GM19467 (cell line): ENCODE measurements around the gene CRYAB.
A peak's percentile ranks its signal among the peaks of the same experiment; 100 is the strongest.

ENCODE experiments used
- ATAC-seq: cut with Tn5 transposase; IDR thresholded peaks from one replicate; pipeline ENCODE4 v1.9.1; 2021; ENCODE audit warnings: mild to moderate bottlenecking, moderate library complexity; ENCODE audit not compliant: unreplicated experiment

Gene CRYAB, protein sequence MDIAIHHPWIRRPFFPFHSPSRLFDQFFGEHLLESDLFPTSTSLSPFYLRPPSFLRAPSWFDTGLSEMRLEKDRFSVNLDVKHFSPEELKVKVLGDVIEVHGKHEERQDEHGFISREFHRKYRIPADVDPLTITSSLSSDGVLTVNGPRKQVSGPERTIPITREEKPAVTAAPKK

GRCh38 chr11:111911563-111912401 lies at the start of gene CRYAB:
Gene CRYAB (minus strand): TSS chr11:111911770. CDS start chr11:111911724, 46 bp downstream.
- ATAC-seq: no peak

GRCh38 chr11:111960916-111961315 lies 49.3 kb upstream of the CRYAB start:
- no peak for ATAC-seq

DNA sequence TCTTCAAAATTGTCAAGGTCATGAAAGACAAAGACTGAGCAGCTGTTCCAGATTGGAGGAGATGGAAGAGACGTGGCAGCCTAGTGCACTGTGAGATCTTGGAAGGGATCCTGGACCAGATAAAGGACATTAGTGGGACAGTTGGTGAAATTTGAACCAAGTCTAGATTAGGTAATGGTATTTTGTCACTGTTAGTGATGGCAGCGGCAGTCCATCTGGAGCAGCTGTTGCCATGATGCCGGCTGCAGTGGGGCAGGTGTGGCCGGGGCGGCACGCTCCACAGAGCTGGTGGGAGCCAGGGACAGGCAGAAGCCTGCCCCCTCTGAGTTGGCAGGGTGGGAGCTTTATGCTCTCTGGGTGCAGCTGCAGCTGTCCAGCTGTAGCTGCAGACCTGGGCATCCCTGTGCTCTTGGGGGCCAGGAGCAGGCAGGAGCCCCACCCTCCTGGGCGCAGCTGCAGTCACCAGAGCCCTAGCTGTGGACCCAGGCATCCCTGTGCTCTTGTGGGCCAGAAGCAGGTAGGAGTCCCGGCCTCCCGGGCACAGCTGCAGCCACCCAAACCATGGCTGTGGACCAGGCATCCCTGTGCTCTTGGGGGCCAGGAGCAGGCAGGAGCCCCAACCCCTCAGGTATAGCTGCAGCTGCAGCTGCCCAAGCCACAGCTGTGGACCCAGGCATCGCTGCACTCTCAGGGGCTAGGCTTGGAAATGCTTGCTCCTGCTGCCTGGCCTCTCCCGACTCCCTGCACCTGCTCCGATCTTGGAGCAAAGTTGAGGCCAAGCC lies 46.3 kb upstream of the CRYAB start:
- no peak for ATAC-seq

DNA sequence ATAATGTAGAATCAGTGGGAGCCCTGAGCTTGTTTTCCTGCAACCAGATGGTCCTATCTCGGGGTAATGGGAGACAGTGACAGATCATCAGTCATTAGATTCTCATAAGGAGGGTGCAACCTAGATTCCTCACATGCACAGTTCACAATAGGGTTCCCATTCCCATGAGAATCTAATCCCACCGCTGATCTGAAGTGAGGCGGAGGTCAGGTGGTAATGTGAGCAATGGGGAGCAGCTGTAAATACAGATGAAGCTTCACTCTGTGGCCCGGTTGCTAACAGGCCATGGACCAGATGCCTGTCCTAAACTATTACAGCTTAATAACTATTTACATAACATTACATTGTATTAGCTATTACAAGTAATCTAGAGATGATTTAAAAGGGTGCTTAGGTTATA lies 42.6 kb upstream of the CRYAB start:
- no peak for ATAC-seq

GRCh38 chr11:111951565-111951964 lies 40.0 kb upstream of the CRYAB start:
- ATAC-seq: no peak

DNA sequence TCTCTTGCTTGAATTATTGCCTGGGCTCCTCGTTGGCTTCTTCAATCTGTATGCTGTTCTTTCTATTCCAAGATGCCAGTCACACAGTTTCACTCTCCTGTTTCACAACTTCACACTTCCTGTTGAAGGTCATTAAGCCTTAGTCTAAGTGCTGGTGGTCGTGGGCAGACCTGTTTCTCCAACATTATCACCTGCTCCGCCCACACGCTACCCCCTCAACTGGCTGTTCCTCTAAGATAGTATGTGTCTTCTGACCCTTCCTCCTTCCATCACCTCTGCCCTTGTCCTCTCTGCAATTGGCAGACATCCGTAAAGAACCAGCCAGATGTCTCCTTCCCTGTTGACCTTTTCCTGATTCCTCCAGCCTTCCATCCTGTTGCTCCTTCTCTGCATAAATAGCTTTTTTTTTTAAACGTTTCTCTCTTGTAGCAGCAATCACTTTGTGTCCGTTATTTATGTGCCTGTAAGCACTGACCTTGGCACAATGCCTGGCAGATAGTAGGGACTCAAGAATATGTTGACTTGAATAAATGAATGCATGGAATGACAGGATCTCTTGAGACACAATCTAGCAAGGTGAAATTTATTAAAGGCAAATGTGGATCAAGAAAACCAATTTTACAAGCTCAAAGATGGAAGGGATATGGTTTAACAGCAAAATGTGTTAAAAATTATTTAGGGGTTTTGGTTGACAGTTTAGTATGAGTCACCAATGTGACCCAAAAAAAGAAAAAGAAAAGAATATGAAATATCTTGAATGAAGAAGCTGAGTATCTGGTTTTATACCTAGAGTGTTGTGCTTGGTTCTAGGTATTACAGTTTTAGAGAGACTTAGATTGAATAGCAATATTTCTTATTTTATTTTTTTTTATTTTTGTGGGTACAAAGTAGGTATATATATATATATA lies 38.2 kb upstream of the CRYAB start:
- ATAC-seq: no peak

DNA sequence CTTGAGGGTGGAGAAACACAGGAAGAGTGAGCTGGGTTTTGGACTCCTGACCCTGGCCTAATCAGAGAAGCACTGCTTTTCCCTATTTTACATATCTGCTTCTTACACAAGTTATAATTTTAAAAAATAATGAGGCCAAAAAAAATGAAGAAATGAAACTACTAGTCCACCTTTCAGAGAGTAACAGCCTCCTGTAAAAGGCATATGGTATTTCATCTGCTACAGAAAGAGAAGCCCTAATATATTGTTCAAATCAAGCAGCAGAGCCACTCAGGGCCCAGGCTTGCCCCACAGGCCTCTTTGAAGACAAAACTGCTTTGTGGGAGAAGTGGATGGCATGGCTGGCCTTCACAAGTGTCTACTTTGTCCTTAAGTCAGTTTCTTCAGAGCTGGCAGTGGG lies 35.6 kb upstream of the CRYAB start:
- no peak for ATAC-seq

GRCh38 chr11:111946499-111946898 lies 34.9 kb upstream of the CRYAB start:
- no peak for ATAC-seq

DNA sequence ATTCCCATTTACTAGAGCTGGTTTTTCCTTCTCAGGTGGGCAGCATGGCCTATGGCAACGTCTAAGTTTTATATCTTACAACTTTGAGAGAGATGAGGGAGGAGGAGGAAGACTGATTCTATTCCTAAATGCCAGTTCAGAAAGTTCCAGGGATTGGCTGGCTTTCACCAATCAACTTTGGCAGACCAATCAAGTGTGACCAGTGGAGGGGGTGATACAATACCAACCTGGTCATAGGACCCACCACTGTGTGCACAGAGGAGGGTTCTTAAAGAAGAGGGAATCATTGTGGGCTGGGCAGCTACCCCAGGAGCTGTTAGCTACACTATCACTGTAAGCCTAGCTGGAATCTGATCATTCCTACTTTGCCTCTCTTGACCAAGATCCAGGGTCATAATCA lies 33.6 kb upstream of the CRYAB start:
- ATAC-seq: no peak

GRCh38 chr11:111944651-111945051 lies 33.1 kb upstream of the CRYAB start:
- ATAC-seq: no peak

DNA sequence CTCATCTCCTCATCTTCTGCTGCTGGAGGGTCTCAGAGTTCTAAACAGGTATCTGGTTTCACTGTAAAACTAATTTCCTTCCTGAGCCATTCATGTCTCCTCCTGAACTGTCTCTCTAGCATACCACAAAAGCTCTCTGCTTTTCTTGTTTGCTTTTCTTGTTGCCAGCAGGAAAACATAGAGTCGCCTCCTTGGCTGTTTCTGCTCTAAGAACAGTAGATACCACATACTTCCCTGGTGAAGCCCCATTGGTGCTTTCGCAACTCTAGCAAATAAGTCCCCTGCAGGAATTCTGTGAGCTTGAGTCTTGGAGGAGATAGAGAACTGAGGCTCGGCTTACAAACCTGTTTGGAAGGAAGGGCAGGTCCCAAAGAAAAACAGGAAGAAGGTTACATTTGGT lies 32.6 kb upstream of the CRYAB start:
- no peak for ATAC-seq

DNA sequence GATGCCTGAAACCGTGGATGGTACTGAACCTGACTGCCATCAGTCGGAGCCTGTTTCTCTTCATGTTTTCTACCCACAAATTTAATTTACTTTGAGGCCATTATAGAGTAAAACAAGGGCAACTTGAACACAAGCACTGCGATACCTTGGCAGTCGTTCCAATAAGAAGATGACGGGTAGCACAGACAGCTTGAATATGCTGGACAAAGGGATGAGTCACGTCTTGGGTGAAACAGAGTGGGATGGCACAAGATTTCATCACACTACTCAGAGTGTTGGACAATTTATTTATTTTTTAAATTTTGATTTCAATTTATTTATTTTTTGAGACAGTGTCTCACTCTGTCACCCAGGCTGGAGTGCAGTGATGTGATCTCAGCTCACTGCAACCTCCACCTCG lies 31.3 kb upstream of the CRYAB start:
- no peak for ATAC-seq

DNA sequence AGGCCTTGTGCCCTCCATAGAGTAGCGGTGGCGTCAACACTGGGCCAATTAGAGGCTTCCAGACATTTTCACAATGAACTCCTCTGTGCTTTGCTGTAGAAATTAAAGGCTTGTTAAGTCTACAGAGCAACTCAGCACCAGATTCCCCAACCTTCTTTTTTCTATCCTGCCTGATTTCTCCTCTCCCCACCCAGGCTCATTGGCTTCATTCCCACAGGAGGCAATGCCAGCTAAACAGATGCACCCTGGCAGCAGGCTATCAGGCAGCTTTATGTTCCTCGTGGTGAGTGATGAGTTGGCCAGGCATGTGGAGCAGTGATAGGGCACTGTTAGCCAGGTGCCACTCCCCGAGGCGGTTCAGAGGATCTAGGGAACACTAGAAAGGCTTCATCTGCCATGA lies 30.4 kb upstream of the CRYAB start:
- ATAC-seq: no peak

DNA sequence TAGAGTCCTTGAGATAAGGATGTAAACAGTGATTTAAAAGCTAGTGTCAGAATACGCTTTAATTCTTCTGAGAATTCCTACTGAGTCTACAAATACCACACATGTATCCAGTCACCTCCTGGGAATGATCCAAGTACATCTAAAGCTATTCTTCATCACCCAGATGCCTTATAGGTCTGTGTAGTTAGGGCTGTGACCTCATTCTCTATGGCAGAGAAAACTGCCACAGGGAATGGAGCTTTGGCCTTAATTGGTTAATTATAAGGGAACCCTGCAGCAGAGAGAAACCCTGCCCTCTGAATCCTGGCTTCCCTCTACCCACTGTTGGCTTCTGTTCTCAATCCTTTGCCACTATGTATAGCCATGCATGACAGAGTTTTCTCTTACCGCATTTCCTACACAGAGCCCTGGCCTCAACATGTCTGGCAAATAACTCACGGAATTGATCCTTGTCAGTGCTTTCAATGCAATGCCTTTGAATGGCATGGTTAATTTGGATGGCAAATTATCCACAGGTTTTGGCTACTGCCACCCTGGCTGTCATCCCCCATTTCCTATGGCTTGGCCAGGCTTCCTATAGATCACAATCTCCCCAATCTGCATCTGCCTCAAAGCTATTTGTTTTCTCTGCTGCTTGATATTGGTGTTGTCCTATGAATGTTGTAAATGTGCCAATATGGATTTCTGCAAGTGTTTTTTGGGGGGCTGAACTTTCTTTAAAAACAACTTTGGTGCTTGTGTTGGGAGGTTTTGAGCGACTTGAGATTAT lies 28.4 kb upstream of the CRYAB start:
- no peak for ATAC-seq

GRCh38 chr11:111938687-111939160 lies 27.2 kb upstream of the CRYAB start:
- peak; percentile 69 for ATAC-seq

DNA sequence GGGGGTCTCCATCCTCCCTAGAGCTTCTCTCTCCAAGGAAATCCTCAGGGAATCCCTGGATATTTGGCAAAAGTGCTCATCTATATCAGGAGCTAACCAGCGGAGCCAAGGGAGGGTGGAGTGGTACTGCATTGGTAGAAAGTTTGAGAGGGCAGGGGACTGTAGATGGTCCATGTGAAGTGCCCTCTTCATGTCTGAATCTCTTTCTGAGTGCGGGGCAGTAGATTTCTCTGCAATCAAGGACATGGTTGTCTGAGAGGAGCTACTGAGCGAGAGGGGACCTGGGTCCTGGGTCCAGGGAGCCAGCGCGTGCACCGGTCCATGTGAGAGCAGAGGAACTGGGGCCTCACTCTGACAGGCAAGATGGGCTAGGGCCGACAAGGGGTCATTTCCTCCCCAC lies 26.3 kb upstream of the CRYAB start:
- ATAC-seq: no peak

DNA sequence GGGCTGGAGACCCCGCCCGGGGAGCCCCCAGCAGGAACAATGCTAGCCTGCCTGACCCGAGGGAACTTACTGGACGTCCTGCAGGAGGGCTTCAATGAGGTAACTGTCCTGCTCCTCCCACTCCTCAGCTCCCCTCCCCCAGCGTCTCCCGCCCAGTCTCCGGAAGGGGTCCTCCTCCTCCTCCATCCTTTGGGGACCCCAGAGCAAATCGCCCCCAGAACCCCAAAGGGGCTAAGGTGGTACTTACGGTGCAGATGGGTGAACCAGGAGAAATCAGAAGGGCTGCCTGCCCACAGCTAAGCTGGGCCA lies 25.8 kb upstream of the CRYAB start:
- no peak for ATAC-seq

- ATAC-seq: no peak
These were observed 24.5 kb upstream of the CRYAB start for GRCh38 chr11:111936040-111936540.

DNA sequence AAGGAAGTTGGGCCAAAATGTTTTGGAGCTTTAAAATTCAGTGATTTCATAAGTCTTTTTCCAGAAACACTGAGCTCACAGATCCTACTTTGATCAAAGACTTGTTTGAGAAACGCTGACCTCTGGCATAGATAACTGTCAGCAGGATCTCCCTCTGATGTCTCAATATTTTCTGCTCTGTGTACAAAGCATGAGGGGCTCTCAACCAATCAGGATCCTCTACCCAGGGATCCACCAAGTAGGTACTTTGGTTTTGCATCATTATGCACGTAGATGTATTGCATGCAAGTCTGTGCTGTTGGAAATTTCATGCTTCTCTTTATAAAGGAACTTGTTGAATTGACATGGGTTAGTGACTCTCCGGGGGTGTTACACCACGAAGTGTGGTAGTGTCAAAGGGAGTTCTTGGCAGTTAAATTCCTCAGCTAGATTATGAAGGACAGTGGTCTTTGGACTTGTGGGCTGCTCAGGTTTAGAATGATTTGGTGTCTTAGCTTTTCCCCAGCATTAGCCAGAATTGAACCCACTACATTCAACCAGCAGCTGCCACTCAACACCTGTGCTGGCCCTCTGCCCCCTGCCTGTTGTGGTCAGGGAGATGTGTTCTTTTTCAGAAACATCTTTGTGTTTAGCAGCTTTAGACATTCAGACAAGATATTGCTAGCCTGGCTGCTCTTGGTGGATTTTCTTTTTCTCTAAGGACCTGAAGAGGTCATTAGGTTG lies 23.9 kb upstream of the CRYAB start:
- ATAC-seq: no peak
